ENCODE results near the gene AMIGO2. TPM values are rescaled to one million over a fixed set of nuclear protein-coding genes. Genes with fewer than 3 reads are reported as not detected.

Gene AMIGO2
- total and polyA plus RNA-seq, 9 of the 15 experiments (the other 6 are each of a cell fraction or from before 2014, with no cell fraction given) = 2.0 to 8.3 (median 3.8) TPM

DNA sequence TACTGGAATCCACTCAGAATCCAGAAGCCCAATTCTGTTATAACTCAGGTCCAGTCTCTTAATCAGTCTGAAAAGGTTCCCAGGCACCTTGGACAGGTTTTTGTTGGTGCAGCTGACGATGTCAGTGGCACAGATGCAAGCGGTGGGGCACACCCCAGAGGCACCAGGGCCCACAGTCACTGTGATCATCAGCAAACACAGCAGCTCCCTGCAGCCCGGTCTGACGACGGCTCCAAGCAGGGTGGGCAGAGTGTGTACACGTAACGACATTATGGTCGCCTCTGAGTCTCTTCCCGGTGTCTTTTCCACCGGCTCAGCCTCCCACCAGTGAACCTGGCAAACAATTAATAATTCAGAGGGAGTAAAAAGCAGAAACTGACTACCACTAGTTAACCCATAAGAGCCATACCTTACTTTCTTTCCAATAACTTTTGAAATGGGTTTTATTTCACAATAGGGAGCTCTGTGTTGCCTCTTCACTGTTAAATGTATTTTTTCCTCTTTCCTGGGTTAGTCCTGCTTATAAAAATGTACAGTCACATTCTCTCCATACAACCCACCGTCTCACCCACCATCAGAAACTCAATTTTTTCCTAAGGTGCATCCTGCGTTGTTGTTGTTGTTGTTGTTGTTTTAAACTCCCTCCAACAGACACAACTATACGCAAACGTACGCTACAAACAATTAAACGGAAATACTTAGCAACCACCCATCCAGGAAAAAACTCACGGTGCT is 859 bp downstream of the AMIGO2 start (continued):
- TF ChIP-seq ARID4B (CRISPR knock-in tag; IDR thresholded peaks at IDR 0.05) (no peak), SUPT5H (IDR thresholded peaks at IDR 0.05) (no peak), ARID2 (IDR thresholded peaks at IDR 0.05) (0 out of 2 replicates have a peak, but pooled peaks have one; percentile 3), ZBTB40 (IDR thresholded peaks at IDR 0.05) (peak; percentile 60; the same call in 1 of the 2 replicates), ZBTB40 (CRISPR knock-in tag; IDR thresholded peaks at IDR 0.05) (no peak)
- TF ChIP-seq, protein P1, sequence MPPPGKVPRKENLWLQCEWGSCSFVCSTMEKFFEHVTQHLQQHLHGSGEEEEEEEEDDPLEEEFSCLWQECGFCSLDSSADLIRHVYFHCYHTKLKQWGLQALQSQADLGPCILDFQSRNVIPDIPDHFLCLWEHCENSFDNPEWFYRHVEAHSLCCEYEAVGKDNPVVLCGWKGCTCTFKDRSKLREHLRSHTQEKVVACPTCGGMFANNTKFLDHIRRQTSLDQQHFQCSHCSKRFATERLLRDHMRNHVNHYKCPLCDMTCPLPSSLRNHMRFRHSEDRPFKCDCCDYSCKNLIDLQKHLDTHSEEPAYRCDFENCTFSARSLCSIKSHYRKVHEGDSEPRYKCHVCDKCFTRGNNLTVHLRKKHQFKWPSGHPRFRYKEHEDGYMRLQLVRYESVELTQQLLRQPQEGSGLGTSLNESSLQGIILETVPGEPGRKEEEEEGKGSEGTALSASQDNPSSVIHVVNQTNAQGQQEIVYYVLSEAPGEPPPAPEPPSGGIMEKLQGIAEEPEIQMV (tag; conservative IDR thresholded peaks at IDR 0.05; ENCODE audit: low read depth) = no peak
- TF ChIP-seq, protein P2, sequence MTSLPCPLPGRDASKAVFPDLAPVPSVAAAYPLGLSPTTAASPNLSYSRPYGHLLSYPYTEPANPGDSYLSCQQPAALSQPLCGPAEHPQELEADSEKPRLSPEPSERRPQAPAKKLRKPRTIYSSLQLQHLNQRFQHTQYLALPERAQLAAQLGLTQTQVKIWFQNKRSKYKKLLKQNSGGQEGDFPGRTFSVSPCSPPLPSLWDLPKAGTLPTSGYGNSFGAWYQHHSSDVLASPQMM (CRISPR knock-in tag; IDR thresholded peaks at IDR 0.05) = no peak
